ENCODE measurements around the gene ACTR3C. TPM values are rescaled to one million over a fixed set of nuclear protein-coding genes. Genes with fewer than 3 reads are reported as not detected.
"Not testable (repeated sequence)": the region's sequence is repeated elsewhere in the genome, so short reads cannot be mapped to it uniquely, and the experiment has no call there.

The ACTR3C gene
- polyA plus RNA-seq, 1 donor from 2014 or later: 5.2 TPM

DNA sequence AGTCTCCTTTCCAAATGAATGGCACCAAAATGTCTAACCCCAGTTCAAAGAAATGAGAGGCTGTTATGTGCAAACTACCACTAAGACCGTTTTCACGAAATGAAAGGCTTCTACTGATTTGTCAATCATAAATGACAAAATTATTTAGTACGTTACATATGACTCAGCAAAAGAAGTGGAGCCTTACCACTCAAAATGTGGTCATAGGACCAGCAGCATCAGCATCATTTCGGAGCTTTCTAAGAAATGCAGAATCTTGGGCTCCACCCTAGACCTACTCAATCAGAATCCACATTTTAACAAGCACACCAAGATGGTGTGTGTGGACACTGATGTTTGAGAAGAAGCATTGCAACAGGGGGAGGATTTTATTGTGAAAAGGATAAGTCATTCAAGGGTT is 120.5 kb downstream of the ACTR3C start:
- not testable (repeated sequence) for H3K36me3 Mint-ChIP-seq, H3K9me3 Mint-ChIP-seq, H3K27ac Mint-ChIP-seq

More for the DNA sequence above, 120.5 kb downstream of the ACTR3C start:
- not testable (repeated sequence) for H3K27me3 Mint-ChIP-seq, H3K4me1 Mint-ChIP-seq, H3K4me3 Mint-ChIP-seq

Other genes starting within 250 kb of the ACTR3C start
- 29.1 TPM for gene LRRC61, start 190 bp downstream of the ACTR3C start, polyA plus RNA-seq
- not detected for gene RARRES2, start 18.1 kb upstream of the ACTR3C start, polyA plus RNA-seq
- 118 TPM for gene REPIN1, start 45.3 kb upstream of the ACTR3C start, polyA plus RNA-seq
- 5.1 TPM for gene ZNF775, start 55.8 kb upstream of the ACTR3C start, polyA plus RNA-seq
- 1.4 TPM for gene GIMAP8, start 127.1 kb upstream of the ACTR3C start, polyA plus RNA-seq
- 24.1 TPM for gene GIMAP7, start 191.3 kb upstream of the ACTR3C start, polyA plus RNA-seq
- 16.2 TPM for gene GIMAP4, start 243.8 kb upstream of the ACTR3C start, polyA plus RNA-seq